Endothelial cell of umbilical vein (primary cell): Measurements from ENCODE around the gene MTERF4. TPM values are rescaled to one million over a fixed set of nuclear protein-coding genes. Genes with fewer than 3 reads are reported as not detected.

Experiments
- BruUV-seq: library from RNA; stranded (reverse); fragments of 400-500 nt; replicated peaks from 2 replicates; lab custom pipeline; 2021; lab: Mats Ljungman, UMichigan
- CTCF ChIA-PET: fragments of 300-600, 350-600 bp; sonication (Branson Sonifier 250); formaldehyde crosslinking; loops from one replicate; lab custom pipeline; 2021; ENCODE audit warnings: antibody characterized with exemption, inconsistent platforms; lab: Charles Lee
- POLR2A ChIA-PET: fragments of 300-600, 350-600 bp; sonication (Branson Sonifier 250); formaldehyde crosslinking; loops from one replicate; lab custom pipeline; 2021; ENCODE audit warnings: antibody characterized with exemption, inconsistent platforms; lab: Charles Lee
- DNase-seq: peaks from one replicate; pipeline ENCODE4 v3.0.0-alpha.2; 2011; ENCODE audit warnings: low read depth, low spot score
- FAIRE-seq: peaks from 2 replicates; lab custom pipeline; 2011; peaks lifted over from hg19 to GRCh38; lab: Jason Lieb, UNC
- H2AFZ ChIP-seq: 2 replicates; pipeline ENCODE4 v1.6.0; 2012; ENCODE audit warnings: low read depth, low read length, control low read depth, inconsistent platforms
- H3K27ac ChIP-seq: 2 replicates; pipeline ENCODE4 v1.5.1; 2011; ENCODE audit warnings: low read depth, mild to moderate bottlenecking, control low read depth, low read length, moderate library complexity; ENCODE audit not compliant: insufficient read depth
- H3K27me3 ChIP-seq, 2 experiments: 2 replicates each; pipeline versions ENCODE4 v1.6.0 to v1.6.1; 2011; ENCODE audit warnings: low read length in 2 of 2, mixed read lengths in 1 of 2; ENCODE audit not compliant: control insufficient read depth in 2 of 2, insufficient read depth in 2 of 2
- H3K36me3 ChIP-seq, 2 experiments: 2 replicates in 1 of 2; 3 replicates in 1 of 2; pipeline ENCODE4 v1.5.1; 2011; ENCODE audit warnings: low read length in 2 of 2, mild to moderate bottlenecking in 1 of 2, moderate library complexity in 1 of 2; ENCODE audit not compliant: control insufficient read depth in 2 of 2, insufficient read depth in 2 of 2; ENCODE audit errors: extremely low read depth in 1 of 2
- H3K4me1 ChIP-seq: 3 replicates; pipeline ENCODE4 v1.5.1; 2011; ENCODE audit warnings: mild to moderate bottlenecking, low read length; ENCODE audit not compliant: control insufficient read depth, insufficient read depth; ENCODE audit errors: extremely low read depth
- H3K4me2 ChIP-seq: 2 replicates; pipeline ENCODE4 v1.6.1; 2011; ENCODE audit warnings: low read length, control low read depth, mixed read lengths; ENCODE audit not compliant: insufficient read depth
- H3K4me3 ChIP-seq, 3 experiments: fragments of 200-600 bp in 1 of 3; sonication (generic), shearing (Covaris generic) in 1 of 3; replicated peaks in 1 of 3; 2 replicates each; pipeline ENCODE4 v1.5.1; 2011 to 2016; ENCODE audit warnings: control low read depth in 3 of 3, low read length in 3 of 3, mild to moderate bottlenecking in 2 of 3, inconsistent platforms in 1 of 3, low read depth in 1 of 3, moderate library complexity in 1 of 3; ENCODE audit not compliant: insufficient read depth in 1 of 3
- H3K79me2 ChIP-seq: 2 replicates; pipeline ENCODE4 v1.6.0; 2012; ENCODE audit warnings: low read length, inconsistent platforms; ENCODE audit not compliant: control insufficient read depth, insufficient read depth
- H3K9ac ChIP-seq: replicated peaks from 2 replicates; pipeline ENCODE3; 2011; ENCODE audit warnings: low read length, control low read depth; ENCODE audit not compliant: insufficient read depth; ENCODE audit errors: extremely low read depth
- H3K9me1 ChIP-seq: replicated peaks from 3 replicates; pipeline ENCODE4 v1.6.0; 2011; ENCODE audit warnings: mild to moderate bottlenecking, low read length; ENCODE audit not compliant: control insufficient read depth, insufficient read depth; ENCODE audit errors: extremely low read depth
- H3K9me3 ChIP-seq: replicated peaks from 2 replicates; pipeline ENCODE4 v1.5.1; 2012; ENCODE audit warnings: low read length, inconsistent platforms; ENCODE audit not compliant: control insufficient read depth, insufficient read depth
- H4K20me1 ChIP-seq: replicated peaks from 2 replicates; pipeline ENCODE3; 2011; ENCODE audit warnings: mild to moderate bottlenecking, low read length; ENCODE audit not compliant: control insufficient read depth, insufficient read depth; ENCODE audit errors: extremely low read depth
- EZH2 ChIP-seq: IDR thresholded peaks from 2 replicates; pipeline ENCODE4 v1.6.1; 2012; ENCODE audit warnings: borderline replicate concordance, low read depth, mild to moderate bottlenecking, moderate library complexity, low read length, inconsistent platforms; ENCODE audit not compliant: severe bottlenecking
- FOS ChIP-seq: IDR thresholded peaks from 2 replicates; pipeline ENCODE4 v1.6.1; 2011; ENCODE audit warnings: mild to moderate bottlenecking, low read length, moderate library complexity, borderline replicate concordance; ENCODE audit not compliant: insufficient read depth
- GATA2 ChIP-seq: IDR thresholded peaks from 2 replicates; pipeline ENCODE4 v1.7.0; 2011; ENCODE audit warnings: low read depth, mild to moderate bottlenecking, moderate library complexity, mixed read lengths, low read length; ENCODE audit not compliant: insufficient read length, insufficient read depth
- JUN ChIP-seq: IDR thresholded peaks from 2 replicates; pipeline ENCODE4 v1.6.1; 2011; ENCODE audit warnings: borderline replicate concordance, low read depth; ENCODE audit not compliant: insufficient read length, insufficient read depth
- MYC ChIP-seq: IDR thresholded peaks from one replicate; pipeline ENCODE4 v1.6.1; 2011; ENCODE audit warnings: mild to moderate bottlenecking, low read depth, low read length
- POLR2A ChIP-seq: IDR thresholded peaks from 2 replicates; pipeline ENCODE4 v1.6.1; 2012; ENCODE audit warnings: low read depth, mild to moderate bottlenecking, control low read depth, low read length
- POLR2AphosphoS5 ChIP-seq: IDR thresholded peaks from 2 replicates; pipeline ENCODE4 v1.6.1; 2012; ENCODE audit warnings: low read depth, mild to moderate bottlenecking, control low read depth, low read length, moderate library complexity; ENCODE audit not compliant: insufficient read depth
- dilution Hi-C: fragments of 300-500 bp; cut with MboI; formaldehyde crosslinking; loops from one replicate; pipeline ENCODE4 v1.15.0; 2019; ENCODE audit warnings: low sequenced_read_pairs; ENCODE audit not compliant: extremely low pct_ligation_motif_present
- intact Hi-C: fragments of 100-400 bp; cut with micrococcal nuclease; formaldehyde crosslinking; loops from one replicate; pipeline ENCODE4 v1.10.0; 2022
- polyA plus RNA-seq, 4 experiments: library from polyadenylated mRNA; depleted of rRNA in 3 of 4; stranded (reverse) in 3 of 4; unstranded in 1 of 4; fragments of >200 nt; gene quantifications; 2 replicates each; pipeline versions ENCODE4 v1.2.1 to v1.2.3, GENCODE V29; 2011 to 2012; ENCODE audit warnings: missing spikeins in 1 of 4
- total RNA-seq: library from RNA; stranded (reverse); gene quantifications from 2 replicates; pipeline ENCODE4 v1.2.3, GENCODE V29; 2021
- TF ChIP-seq, protein P1 (sequence below): IDR thresholded peaks from 2 replicates; pipeline ENCODE4 v1.6.1; 2011; ENCODE audit not compliant: insufficient read depth, insufficient read length
- TF ChIP-seq, protein P2 (sequence below), 2 donors: IDR thresholded peaks; 1 replicate in 1 of 2; 2 replicates in 1 of 2; pipeline ENCODE4 v1.5.1; 2011; ENCODE audit warnings: low read length in 2 of 2, mild to moderate bottlenecking in 2 of 2, moderate library complexity in 2 of 2, control low read depth in 1 of 2, inconsistent platforms in 1 of 2, low read depth in 1 of 2; ENCODE audit not compliant: insufficient read depth in 1 of 2; ENCODE audit errors: extremely low read depth in 1 of 2

Gene MTERF4
- total and polyA plus RNA-seq, 2 donors (not counting 3 experiments of a cell fraction or from before 2014, with no cell fraction given): 14.7 to 27.3 TPM

DNA sequence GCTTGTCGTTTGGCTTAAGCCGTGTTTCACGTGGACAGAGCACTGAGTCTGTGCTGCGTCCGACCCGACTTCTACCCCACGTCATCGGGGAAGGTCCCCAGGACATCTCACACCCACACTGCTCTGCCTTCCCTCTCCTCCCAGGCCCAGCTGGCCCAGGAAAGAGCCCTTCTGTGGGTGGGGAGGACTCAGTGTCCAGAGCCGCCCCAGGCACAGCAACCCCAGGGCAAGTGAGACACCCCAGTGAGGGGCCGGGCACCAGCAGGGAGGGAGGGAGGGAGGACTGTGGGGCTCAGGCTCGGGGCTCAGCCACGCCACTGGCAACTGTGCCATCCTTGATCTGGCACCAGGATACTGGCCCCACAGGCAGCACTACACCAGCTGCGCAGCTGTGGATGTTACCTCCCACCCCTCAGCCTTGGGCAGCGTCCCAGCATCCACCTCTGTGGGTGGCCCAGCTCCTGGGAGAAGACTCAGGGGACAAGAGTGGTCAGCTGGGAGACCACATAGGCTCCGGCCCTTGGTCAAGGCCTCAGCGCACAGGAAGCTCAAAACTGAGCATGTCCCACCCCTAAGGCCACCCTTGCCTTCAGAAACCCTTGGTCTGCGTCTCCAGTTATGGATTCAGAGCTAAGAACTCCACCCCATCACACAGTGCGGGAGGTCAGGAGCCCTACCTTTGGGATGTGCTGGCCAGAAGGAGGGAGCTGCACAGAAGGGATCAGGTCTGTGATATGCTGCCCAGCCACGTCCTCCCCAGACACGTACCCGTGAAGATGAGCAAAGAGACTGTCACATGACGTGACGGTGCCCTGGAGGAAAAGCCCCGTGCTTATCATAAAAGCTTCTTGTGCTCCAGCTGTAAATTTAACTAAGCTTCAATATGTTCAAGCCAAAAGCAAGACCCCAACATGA, 35.4 kb upstream of the MTERF4 start:
- Histone ChIP-seq H3K4me3 (no peak overlapping the region), H3K36me3 (peaks cover 0 to 3% of the 10 kb centered on the region in 2 experiments), H3K9me1 (no peaks in the 10 kb centered on the region), H3K4me2 (no peak overlapping the region), H3K9me3 (no peaks in the 10 kb centered on the region), H3K79me2 (no peaks in the 10 kb centered on the region), H2AFZ (no peak overlapping the region), H3K4me1 (no peaks in the 10 kb centered on the region), H3K27me3 (no peaks in the 10 kb centered on the region), H3K27ac (no peak overlapping the region), H3K9ac (no peak overlapping the region), H4K20me1 (no peaks in the 10 kb centered on the region)
- DNase-seq: no peak
- dilution Hi-C loops: no loop called here
- CTCF ChIA-PET: interaction anchor here (1.1 to 1.2 kb wide), 2 partner anchors 23 to 154 kb away, joined by 3 to 6 read pairs; no protein-coding TSS in a partner anchor
- intact Hi-C loops: no loop called here
- POLR2A ChIA-PET: no interaction called here
- no TSS peak for BruUV-seq
- TF ChIP-seq, protein P1, sequence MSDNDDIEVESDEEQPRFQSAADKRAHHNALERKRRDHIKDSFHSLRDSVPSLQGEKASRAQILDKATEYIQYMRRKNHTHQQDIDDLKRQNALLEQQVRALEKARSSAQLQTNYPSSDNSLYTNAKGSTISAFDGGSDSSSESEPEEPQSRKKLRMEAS: no peak
- TF ChIP-seq MYC (no peak), FOS (no peak), JUN (no peak), EZH2 (no peak), POLR2A (no peak), POLR2AphosphoS5 (no peak), GATA2 (no peak)
- TF ChIP-seq, protein P2, sequence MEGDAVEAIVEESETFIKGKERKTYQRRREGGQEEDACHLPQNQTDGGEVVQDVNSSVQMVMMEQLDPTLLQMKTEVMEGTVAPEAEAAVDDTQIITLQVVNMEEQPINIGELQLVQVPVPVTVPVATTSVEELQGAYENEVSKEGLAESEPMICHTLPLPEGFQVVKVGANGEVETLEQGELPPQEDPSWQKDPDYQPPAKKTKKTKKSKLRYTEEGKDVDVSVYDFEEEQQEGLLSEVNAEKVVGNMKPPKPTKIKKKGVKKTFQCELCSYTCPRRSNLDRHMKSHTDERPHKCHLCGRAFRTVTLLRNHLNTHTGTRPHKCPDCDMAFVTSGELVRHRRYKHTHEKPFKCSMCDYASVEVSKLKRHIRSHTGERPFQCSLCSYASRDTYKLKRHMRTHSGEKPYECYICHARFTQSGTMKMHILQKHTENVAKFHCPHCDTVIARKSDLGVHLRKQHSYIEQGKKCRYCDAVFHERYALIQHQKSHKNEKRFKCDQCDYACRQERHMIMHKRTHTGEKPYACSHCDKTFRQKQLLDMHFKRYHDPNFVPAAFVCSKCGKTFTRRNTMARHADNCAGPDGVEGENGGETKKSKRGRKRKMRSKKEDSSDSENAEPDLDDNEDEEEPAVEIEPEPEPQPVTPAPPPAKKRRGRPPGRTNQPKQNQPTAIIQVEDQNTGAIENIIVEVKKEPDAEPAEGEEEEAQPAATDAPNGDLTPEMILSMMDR (IDR thresholded peaks at IDR 0.05; ENCODE audit: extremely low read depth in 1 of 2, insufficient read depth in 1 of 2, low read depth in 1 of 2, low read length in 2 of 2): no peak
- no peak for FAIRE-seq
